Left kidney (tissue), 2 donors: ENCODE measurements around the gene SPHKAP. TPM values are rescaled to one million over a fixed set of nuclear protein-coding genes. Genes with fewer than 3 reads are reported as not detected.
A peak's percentile ranks its signal among the peaks of the same experiment; 100 is the strongest.
"Not testable (repeated sequence)": the region's sequence is repeated elsewhere in the genome, so short reads cannot be mapped to it uniquely, and the experiment has no call there.

Experiments
- DNase-seq: peaks from one replicate; pipeline ENCODE4 v3.0.0-alpha.2; 2013
- polyA plus RNA-seq: library from polyadenylated mRNA; unstranded; fragments of 120-200 nt; gene quantifications from one replicate; pipeline ENCODE4 v1.2.1, GENCODE V29; 2013; ENCODE audit not compliant: insufficient read length

Gene SPHKAP
- polyA plus RNA-seq, 1 donor: 4.2 TPM

- DNase-seq: no peak
These were observed 87.0 kb downstream of the SPHKAP start for GRCh38 chr2:228094377-228094921.

- DNase-seq: no peak
These were observed 89.4 kb downstream of the SPHKAP start for GRCh38 chr2:228092056-228092455.

- no peak for DNase-seq
These were observed 94.9 kb downstream of the SPHKAP start for GRCh38 chr2:228086561-228086960.

- DNase-seq: no peak
These were observed 96.8 kb downstream of the SPHKAP start for GRCh38 chr2:228084717-228085116.

- DNase-seq: no peak
These were observed 98.4 kb downstream of the SPHKAP start for GRCh38 chr2:228083131-228083530.

- no peak for DNase-seq
These were observed 98.9 kb downstream of the SPHKAP start for GRCh38 chr2:228082571-228082970.

- DNase-seq: no peak
These were observed 102.3 kb downstream of the SPHKAP start for GRCh38 chr2:228079194-228079593.

- DNase-seq: not testable (repeated sequence)
These were observed 104.8 kb downstream of the SPHKAP start for GRCh38 chr2:228076695-228077094.

- DNase-seq: no peak
These were observed 108.8 kb downstream of the SPHKAP start for GRCh38 chr2:228072669-228073068.

- DNase-seq: no peak
These were observed 114.2 kb downstream of the SPHKAP start for GRCh38 chr2:228067309-228067708.

GRCh38 chr2:228066126-228066798 is 115.2 kb downstream of the SPHKAP start:
- DNase-seq: peak; percentile 4

- DNase-seq: no peak
These were observed 115.8 kb downstream of the SPHKAP start for GRCh38 chr2:228065686-228066085.

GRCh38 chr2:228064796-228065315 is 116.6 kb downstream of the SPHKAP start:
- DNase-seq: no peak

- no peak for DNase-seq
These were observed 117.5 kb downstream of the SPHKAP start for GRCh38 chr2:228064024-228064423.

- no peak for DNase-seq
These were observed 117.9 kb downstream of the SPHKAP start for GRCh38 chr2:228063558-228063957.

- DNase-seq: no peak
These were observed 121.8 kb downstream of the SPHKAP start for GRCh38 chr2:228059735-228060134.

GRCh38 chr2:228056293-228057097 is 125.0 kb downstream of the SPHKAP start:
- no peak for DNase-seq

- DNase-seq: peak; percentile 31
These were observed 132.5 kb downstream of the SPHKAP start for GRCh38 chr2:228048838-228049490.

GRCh38 chr2:228040995-228041394 is 140.5 kb downstream of the SPHKAP start:
- no peak for DNase-seq

- DNase-seq: no peak
These were observed 141.5 kb downstream of the SPHKAP start for GRCh38 chr2:228039752-228040534.

- DNase-seq: no peak
These were observed 142.5 kb downstream of the SPHKAP start for GRCh38 chr2:228038967-228039366.

GRCh38 chr2:228037915-228038314 is 143.6 kb downstream of the SPHKAP start:
- no peak for DNase-seq
